ENCODE data around the gene JMJD8.

Gene JMJD8

GRCh38 chr16:633336-634050 lies 50.6 kb downstream of the JMJD8 start:
- Histone ChIP-seq H3K9me3 (ENCODE audit: insufficient read depth, low read length) (no peaks in the 10 kb centered on the region), H3K27ac (ENCODE audit: low read depth, low read length) (no peak overlapping the region), H3K27me3 (ENCODE audit: low read length) (no peaks in the 10 kb centered on the region), H3K79me2 (ENCODE audit: insufficient read depth, low read length) (no peaks in the 10 kb centered on the region), H3K9ac (ENCODE audit: low read length) (no peak overlapping the region), H3F3A (ENCODE audit: insufficient read depth) (no peaks in the 10 kb centered on the region; the same call in 1 of the 2 replicates), H3K9me2 (replicated peaks; ENCODE audit: insufficient read depth, low read length) (no peaks in the 10 kb centered on the region), H2AFZ (ENCODE audit: low read depth, low read length, severe bottlenecking) (no peak overlapping the region), H3K4me2 (ENCODE audit: low read depth, low read length, poor library complexity, severe bottlenecking) (no peak overlapping the region), H3K36me3 (ENCODE audit: low read length) (no peaks in the 10 kb centered on the region), H4K20me1 (ENCODE audit: low read depth, low read length) (no peaks in the 10 kb centered on the region), H3K4me3 (ENCODE audit: insufficient read depth, low read length, poor library complexity, severe bottlenecking) (no peak overlapping the region)
- no peak for TF ChIP-seq EZH2phosphoT487 (conservative IDR thresholded peaks at IDR 0.05; ENCODE audit: low read length)
- no peak for TF ChIP-seq CTCF (IDR thresholded peaks at IDR 0.05; ENCODE audit: insufficient read depth, low read length, poor library complexity, severe bottlenecking)

- H3K27ac ChIP-seq (ENCODE audit: low read depth, low read length): no peak overlapping the region
Measured at GRCh38 chr16:632486-633335, 51.4 kb downstream of the JMJD8 start.

GRCh38 chr16:631808-632358 lies 52.3 kb downstream of the JMJD8 start:
- Histone ChIP-seq H3K36me3 (ENCODE audit: low read length) (no peaks in the 10 kb centered on the region), H3K27me3 (ENCODE audit: low read length) (no peaks in the 10 kb centered on the region), H3K4me3 (ENCODE audit: insufficient read depth, low read length, poor library complexity, severe bottlenecking) (no peak overlapping the region), H2AFZ (ENCODE audit: low read depth, low read length, severe bottlenecking) (no peak overlapping the region), H3K9me3 (ENCODE audit: insufficient read depth, low read length) (no peaks in the 10 kb centered on the region), H3K9me2 (replicated peaks; ENCODE audit: insufficient read depth, low read length) (no peaks in the 10 kb centered on the region), H3F3A (ENCODE audit: insufficient read depth) (no peaks in the 10 kb centered on the region; the same call in 1 of the 2 replicates), H3K27ac (ENCODE audit: low read depth, low read length) (no peak overlapping the region), H4K20me1 (ENCODE audit: low read depth, low read length) (no peaks in the 10 kb centered on the region), H3K79me2 (ENCODE audit: insufficient read depth, low read length) (no peaks in the 10 kb centered on the region), H3K9ac (ENCODE audit: low read length) (no peak overlapping the region), H3K4me2 (ENCODE audit: low read depth, low read length, poor library complexity, severe bottlenecking) (no peak overlapping the region)
- TF ChIP-seq EZH2phosphoT487 (conservative IDR thresholded peaks at IDR 0.05; ENCODE audit: low read length) (no peak), CTCF (IDR thresholded peaks at IDR 0.05; ENCODE audit: insufficient read depth, low read length, poor library complexity, severe bottlenecking) (no peak)

More at GRCh38 chr16:632486-633335, 51.4 kb downstream of the JMJD8 start:
- no peak overlapping the region for H3K4me3 ChIP-seq (ENCODE audit: insufficient read depth, low read length, poor library complexity, severe bottlenecking)
- no peaks in the 10 kb centered on the region for H3K79me2 ChIP-seq (ENCODE audit: insufficient read depth, low read length)
- TF ChIP-seq EZH2phosphoT487 (conservative IDR thresholded peaks at IDR 0.05; ENCODE audit: low read length) (no peak), CTCF (IDR thresholded peaks at IDR 0.05; ENCODE audit: insufficient read depth, low read length, poor library complexity, severe bottlenecking) (no peak)
- no peak overlapping the region for H3K9ac ChIP-seq (ENCODE audit: low read length)
- H3F3A ChIP-seq (ENCODE audit: insufficient read depth): no peaks in the 10 kb centered on the region; the same call in 1 of the 2 replicates
- no peaks in the 10 kb centered on the region for H3K36me3 ChIP-seq (ENCODE audit: low read length)
- no peaks in the 10 kb centered on the region for H4K20me1 ChIP-seq (ENCODE audit: low read depth, low read length)
- H3K9me2 ChIP-seq (replicated peaks; ENCODE audit: insufficient read depth, low read length): no peaks in the 10 kb centered on the region
- no peak overlapping the region for H2AFZ ChIP-seq (ENCODE audit: low read depth, low read length, severe bottlenecking)
- no peaks in the 10 kb centered on the region for H3K9me3 ChIP-seq (ENCODE audit: insufficient read depth, low read length)
- H3K27me3 ChIP-seq (ENCODE audit: low read length): no peaks in the 10 kb centered on the region
- H3K4me2 ChIP-seq (ENCODE audit: low read depth, low read length, poor library complexity, severe bottlenecking): no peak overlapping the region

Data from SU-DHL-6 (cell line).